SK-N-SH treated with all-trans-retinoic acid at 6 μM for 48 hours (cell line): ENCODE results near the gene PRPF8.

Experiments used
- CREB5 ChIP-seq: fragments of 250-450 bp; sonication (Bioruptor Pico); IDR thresholded peaks from 2 replicates; pipeline ENCODE4 v1.5.1; 2020; ENCODE audit warnings: low read depth, mild to moderate bottlenecking, moderate library complexity
- ISL1 ChIP-seq: fragments of 250-450 bp; sonication (Bioruptor Pico); IDR thresholded peaks from 2 replicates; pipeline ENCODE4 v2.1.2; 2022; ENCODE audit warnings: mild to moderate bottlenecking, moderate library complexity
- PATZ1 ChIP-seq: fragments of 250-450 bp; sonication (Bioruptor Pico); IDR thresholded peaks from 2 replicates; pipeline ENCODE4 v1.8.0; 2020; ENCODE audit warnings: mild to moderate bottlenecking, moderate library complexity, borderline replicate concordance
- TOX ChIP-seq: fragments of 250-450 bp; sonication (Bioruptor Pico); IDR thresholded peaks from 2 replicates; pipeline ENCODE4 v1.8.0; 2021; ENCODE audit warnings: mild to moderate bottlenecking, moderate library complexity, borderline replicate concordance
- TSHZ2 ChIP-seq: fragments of 250-450 bp; sonication (Bioruptor Pico); IDR thresholded peaks from 2 replicates; pipeline ENCODE4 v1.5.0; 2020; ENCODE audit warnings: mild to moderate bottlenecking, moderate library complexity
- ZNF70 ChIP-seq: fragments of 450-650 bp; formaldehyde crosslinking; IDR thresholded peaks from 2 replicates; pipeline ENCODE4 v1.5.0; 2020; ENCODE audit warnings: mild to moderate bottlenecking, moderate library complexity
- ZNF8 ChIP-seq: fragments of 450-650 bp; formaldehyde crosslinking; IDR thresholded peaks from 2 replicates; pipeline ENCODE4 v1.5.0; 2020; ENCODE audit warnings: mild to moderate bottlenecking, moderate library complexity

- TF ChIP-seq ISL1 (CRISPR knock-in tag): no peak
- TF ChIP-seq TSHZ2: no peak
- no peak for TF ChIP-seq PATZ1 (CRISPR knock-in tag)
- no peak for TF ChIP-seq TOX (CRISPR knock-in tag)
- no peak for TF ChIP-seq CREB5
- TF ChIP-seq ZNF70: no peak
- TF ChIP-seq ZNF8 (CRISPR knock-in tag): no peak
These were observed 40.4 kb upstream of the PRPF8 start for GRCh38 chr17:1724869-1725641.
